Natural killer cell (primary cell): Measurements from ENCODE around the gene GALK1. TPM values are rescaled to one million over a fixed set of nuclear protein-coding genes. Genes with fewer than 3 reads are reported as not detected.
A peak's percentile ranks its signal among the peaks of the same experiment; 100 is the strongest.
"Not testable (repeated sequence)": the region's sequence is repeated elsewhere in the genome, so short reads cannot be mapped to it uniquely, and the experiment has no call there.

Experiments used
- ATAC-seq, 3 donors: fragments of 150-1000 bp in 2 of 3; fragments of 200-7000 bp in 1 of 3; cut with Tn5 transposase; 1 replicate in 1 of 3; 2 replicates in 2 of 3; pipeline ENCODE4 v1.10.0; 2021; ENCODE audit warnings: mild to moderate bottlenecking in 2 of 3, moderate library complexity in 2 of 3
- DNase-seq, 2 donors: peaks; one replicate each; pipeline versions ENCODE4 v3.0.0 to v3.0.0-alpha.2; 2013 to 2021; ENCODE audit warnings: mixed read lengths in 1 of 2
- H3K27ac ChIP-seq: one replicate; pipeline ENCODE4 v1.5.1; 2013; ENCODE audit warnings: mild to moderate bottlenecking, low read length
- H3K27me3 ChIP-seq: one replicate; pipeline ENCODE4 v1.6.1; 2013; ENCODE audit warnings: low read length; ENCODE audit not compliant: control insufficient read depth, insufficient read depth
- H3K36me3 ChIP-seq: one replicate; pipeline ENCODE4 v1.6.1; 2013; ENCODE audit warnings: low read length; ENCODE audit not compliant: control insufficient read depth, insufficient read depth
- H3K4me1 ChIP-seq: one replicate; pipeline ENCODE4 v1.6.1; 2013; ENCODE audit warnings: low read length; ENCODE audit not compliant: control insufficient read depth, insufficient read depth
- H3K4me3 ChIP-seq: one replicate; pipeline ENCODE4 v1.5.1; 2013; ENCODE audit warnings: low read length
- H3K9me3 ChIP-seq: one replicate; pipeline ENCODE4 v1.6.1; 2013; ENCODE audit warnings: low read length; ENCODE audit not compliant: control insufficient read depth, insufficient read depth
- H3K27ac Mint-ChIP-seq, 2 donors: one replicate each; pipeline ENCODE4 v1.8.0; 2022; ENCODE audit warnings: mild to moderate bottlenecking in 2 of 2, mixed read lengths in 2 of 2, moderate library complexity in 1 of 2
- H3K27me3 Mint-ChIP-seq, 2 donors: one replicate each; pipeline ENCODE4 v1.8.0; 2022; ENCODE audit warnings: low read depth in 2 of 2, mixed read lengths in 2 of 2
- H3K36me3 Mint-ChIP-seq: one replicate; pipeline ENCODE4 v1.8.0; 2022; ENCODE audit warnings: mixed read lengths
- H3K4me1 Mint-ChIP-seq, 2 donors: one replicate each; pipeline ENCODE4 v1.8.0; 2022; ENCODE audit warnings: mixed read lengths in 2 of 2
- H3K4me3 Mint-ChIP-seq: one replicate; pipeline ENCODE4 v1.8.0; 2022; ENCODE audit warnings: mild to moderate bottlenecking, moderate library complexity, mixed read lengths
- H3K9me3 Mint-ChIP-seq, 2 donors: one replicate each; pipeline ENCODE4 v1.8.0; 2022; ENCODE audit warnings: mixed read lengths in 2 of 2
- CTCF ChIP-seq: fragments of 200-600 bp; IDR thresholded peaks from one replicate; pipeline ENCODE4 v1.8.0; 2022; ENCODE audit warnings: antibody characterized with exemption
- WGBS: methylation state at CpG from one replicate; pipeline ENCODE4 v1.1.7; 2013; ENCODE audit warnings: missing lambda C conversion rate; ENCODE audit not compliant: insufficient coverage; 5-methylcytosine and 5-hydroxymethylcytosine counted together
- intact Hi-C: fragments of 100-400 bp; cut with micrococcal nuclease; formaldehyde crosslinking; loops from one replicate; pipeline ENCODE4 v1.14.2; 2022
- total RNA-seq, 4 donors: library from RNA; stranded (reverse); fragments of 120-200 nt in 1 of 4; gene quantifications; one replicate each; pipeline versions ENCODE4 v1.2.3 to v1.2.4, GENCODE V29; 2013 to 2022

GALK1 gene
- total RNA-seq, 3 donors from 2014 or later (not counting 1 experiment from before 2014, with no cell fraction given) = 11.9 to 15.9 (median 12.6) TPM

GRCh38 chr17:75778861-75779249, 13.9 kb upstream of the GALK1 start:
- Histone ChIP-seq H3K4me1 (peaks cover 41% of the 10 kb centered on the region), H3K27me3 (no peaks in the 10 kb centered on the region), H3K36me3 (peaks cover 44% of the 10 kb centered on the region), H3K4me3 (peak overlapping the region; percentile 93), H3K9me3 (no peaks in the 10 kb centered on the region), H3K27ac (peak overlapping the region; percentile 97)
- Mint-ChIP-seq H3K9me3 (no peaks in the 10 kb centered on the region), H3K36me3 (peaks cover 29% of the 10 kb centered on the region), H3K4me1 (peaks cover 58 to 67% of the 10 kb centered on the region in 2 donors), H3K27me3 (peaks cover 0 to 4% of the 10 kb centered on the region in 2 donors), H3K4me3 (peak overlapping the region; percentile 99), H3K27ac (peak overlapping the region; percentile 95 to 99)
- under 1% methylated on average over 38 of the region's 38 CpGs for WGBS
- intact Hi-C loops = loop anchor here (1.0 to 5.0 kb wide), 3 partner anchors 14 to 76 kb away; partner anchors contain the start of genes GALK1, UNC13D and WBP2
- DNase-seq (peak in 1 of 2 donors; percentile 87), ATAC-seq (no peak)
- peak; percentile 62 for TF ChIP-seq CTCF

- H3K27me3 ChIP-seq, H3K9me3 Mint-ChIP-seq, H3K27me3 Mint-ChIP-seq, ATAC-seq, H3K9me3 ChIP-seq: not testable (repeated sequence)
- H3K36me3 Mint-ChIP-seq = peaks cover 29% of the 10 kb centered on the region
- H3K4me1 Mint-ChIP-seq = peaks cover 52 to 61% of the 10 kb centered on the region in 2 donors
- peak overlapping the region; percentile 97 for H3K27ac ChIP-seq
- H3K4me1 ChIP-seq = peaks cover 39% of the 10 kb centered on the region
- H3K27ac Mint-ChIP-seq = peak overlapping the region; percentile 95 to 99
- DNase-seq = peak in 1 of 2 donors; percentile 46
- under 1% methylated on average over 19 of the region's 19 CpGs for WGBS
- intact Hi-C loops = loop anchor here (2.0 to 5.0 kb wide), 2 partner anchors 13 to 64 kb away; partner anchors contain the start of genes GALK1 and UNC13D
- H3K4me3 Mint-ChIP-seq = peak overlapping the region; percentile 99
- peaks cover 44% of the 10 kb centered on the region for H3K36me3 ChIP-seq
- peak overlapping the region; percentile 93 for H3K4me3 ChIP-seq
Measured at GRCh38 chr17:75778066-75778860, 13.3 kb upstream of the GALK1 start.

GRCh38 chr17:75777296-75777922, 12.4 kb upstream of the GALK1 start:
- DNase-seq (peak in 1 of 2 donors; percentile 39), ATAC-seq (no peak)
- intact Hi-C loops = loop anchor here (5.0 kb wide), 1 partner anchor 65 kb away; the partner anchor contains the start of gene UNC13D
- H3K27me3 Mint-ChIP-seq = peaks cover 0 to 4% of the 10 kb centered on the region in 2 donors
- peak overlapping the region; percentile 93 for H3K4me3 ChIP-seq
- H3K4me1 ChIP-seq = peaks cover 33% of the 10 kb centered on the region
- H3K4me3 Mint-ChIP-seq = peak overlapping the region; percentile 99
- no peaks in the 10 kb centered on the region for H3K9me3 Mint-ChIP-seq
- no peak for TF ChIP-seq CTCF
- H3K27ac Mint-ChIP-seq = peak overlapping the region; percentile 95 to 99
- H3K27ac ChIP-seq = peak overlapping the region; percentile 42
- peaks cover 44% of the 10 kb centered on the region for H3K36me3 ChIP-seq
- no peaks in the 10 kb centered on the region for H3K27me3 ChIP-seq
- peaks cover 29% of the 10 kb centered on the region for H3K36me3 Mint-ChIP-seq
- WGBS = 0% methylated on average over 1 of the region's 2 CpGs
- no peaks in the 10 kb centered on the region for H3K9me3 ChIP-seq
- H3K4me1 Mint-ChIP-seq = peaks cover 46 to 54% of the 10 kb centered on the region in 2 donors
